ENCODE measurements around the gene GNAQ. TPM values are rescaled to one million over a fixed set of nuclear protein-coding genes. Genes with fewer than 3 reads are reported as not detected.

GNAQ gene
- total and polyA plus RNA-seq, 10 donors: 4.4 to 52.3 (median 31.2) TPM

GRCh38 chr9:77966718-77967117 lies 64.9 kb downstream of the GNAQ start:
- no peak for TF ChIP-seq POLR2A (IDR thresholded peaks at IDR 0.05)
- no peak for TF ChIP-seq POLR2AphosphoS5 (IDR thresholded peaks at IDR 0.05)
- TF ChIP-seq, protein P1, sequence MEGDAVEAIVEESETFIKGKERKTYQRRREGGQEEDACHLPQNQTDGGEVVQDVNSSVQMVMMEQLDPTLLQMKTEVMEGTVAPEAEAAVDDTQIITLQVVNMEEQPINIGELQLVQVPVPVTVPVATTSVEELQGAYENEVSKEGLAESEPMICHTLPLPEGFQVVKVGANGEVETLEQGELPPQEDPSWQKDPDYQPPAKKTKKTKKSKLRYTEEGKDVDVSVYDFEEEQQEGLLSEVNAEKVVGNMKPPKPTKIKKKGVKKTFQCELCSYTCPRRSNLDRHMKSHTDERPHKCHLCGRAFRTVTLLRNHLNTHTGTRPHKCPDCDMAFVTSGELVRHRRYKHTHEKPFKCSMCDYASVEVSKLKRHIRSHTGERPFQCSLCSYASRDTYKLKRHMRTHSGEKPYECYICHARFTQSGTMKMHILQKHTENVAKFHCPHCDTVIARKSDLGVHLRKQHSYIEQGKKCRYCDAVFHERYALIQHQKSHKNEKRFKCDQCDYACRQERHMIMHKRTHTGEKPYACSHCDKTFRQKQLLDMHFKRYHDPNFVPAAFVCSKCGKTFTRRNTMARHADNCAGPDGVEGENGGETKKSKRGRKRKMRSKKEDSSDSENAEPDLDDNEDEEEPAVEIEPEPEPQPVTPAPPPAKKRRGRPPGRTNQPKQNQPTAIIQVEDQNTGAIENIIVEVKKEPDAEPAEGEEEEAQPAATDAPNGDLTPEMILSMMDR (IDR thresholded peaks at IDR 0.05 in 8 of 11, conservative IDR thresholded peaks at IDR 0.05 in 3 of 11): no peak
- Histone ChIP-seq H3K36me3 (peaks cover 0 to 11% (median 0%) of the 10 kb centered on the region in 6 donors), H3K27ac (no peak overlapping the region), H3K4me1 (peaks cover 0 to 8% (median 3%) of the 10 kb centered on the region in 6 donors), H3K9me3 (no peaks in the 10 kb centered on the region), H3K27me3 (replicated peaks in 1 of 7) (no peaks in the 10 kb centered on the region), H3K4me3 (no peak overlapping the region)
- DNase-seq: no peak
- intact Hi-C loops (cut with DNase I; ENCODE audit: low total_unique reads): no loop called here
- WGBS, 5 donors: 89 to 96% (median 90%) methylated on average over 8 of the region's 8 CpGs

GRCh38 chr9:77965445-77966123 lies 66.0 kb downstream of the GNAQ start:
- Histone ChIP-seq H3K27me3 (replicated peaks in 1 of 7) (no peaks in the 10 kb centered on the region), H3K4me1 (peaks cover 0 to 19% (median 8%) of the 10 kb centered on the region in 6 donors), H3K9me3 (no peaks in the 10 kb centered on the region), H3K36me3 (peaks cover 0 to 11% (median 0%) of the 10 kb centered on the region in 6 donors), H3K4me3 (no peak overlapping the region), H3K27ac (no peak overlapping the region)
- DNase-seq: no peak
- WGBS, 5 donors: 77 to 89% (median 79%) methylated on average over 6 of the region's 6 CpGs
- TF ChIP-seq POLR2A (IDR thresholded peaks at IDR 0.05) (no peak), POLR2AphosphoS5 (IDR thresholded peaks at IDR 0.05) (no peak)
- TF ChIP-seq, protein P1 (IDR thresholded peaks at IDR 0.05 in 8 of 11, conservative IDR thresholded peaks at IDR 0.05 in 3 of 11): no peak
- intact Hi-C loops (cut with DNase I; ENCODE audit: low total_unique reads): no loop called here

DNA sequence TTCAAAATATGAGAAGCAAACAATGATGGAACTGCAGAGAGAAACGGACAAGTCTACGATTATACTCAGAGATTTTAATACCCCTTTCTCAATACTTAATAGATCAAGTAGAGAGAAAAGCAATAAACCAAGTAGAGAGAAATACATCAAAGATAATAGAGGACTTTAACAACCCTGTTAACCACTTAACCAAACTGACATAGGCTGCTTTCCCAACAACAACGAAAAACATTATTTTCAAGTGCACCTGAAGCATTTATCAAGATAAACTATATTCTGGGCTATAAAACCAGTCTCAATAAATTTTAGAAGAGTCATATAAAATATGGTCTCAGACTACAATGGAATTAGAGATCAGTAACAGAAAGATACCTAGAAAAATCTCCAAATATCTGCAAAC lies 67.4 kb downstream of the GNAQ start:
- TF ChIP-seq, protein P1 (IDR thresholded peaks at IDR 0.05 in 8 of 11, conservative IDR thresholded peaks at IDR 0.05 in 3 of 11): no peak
- no peak for TF ChIP-seq POLR2AphosphoS5 (IDR thresholded peaks at IDR 0.05)
- TF ChIP-seq POLR2A (IDR thresholded peaks at IDR 0.05): no peak
- Histone ChIP-seq H3K27ac (no peak overlapping the region), H3K36me3 (peaks cover 0 to 11% (median 0%) of the 10 kb centered on the region in 6 donors), H3K9me3 (no peaks in the 10 kb centered on the region), H3K27me3 (replicated peaks in 1 of 7) (no peaks in the 10 kb centered on the region), H3K4me1 (peaks cover 0 to 26% (median 9%) of the 10 kb centered on the region in 6 donors), H3K4me3 (no peak overlapping the region)
- 51 to 85% (median 82%) methylated on average over 3 of the region's 3 CpGs for WGBS, 5 donors
- intact Hi-C loops (cut with DNase I; ENCODE audit: low total_unique reads): no loop called here
- DNase-seq: no peak

DNA sequence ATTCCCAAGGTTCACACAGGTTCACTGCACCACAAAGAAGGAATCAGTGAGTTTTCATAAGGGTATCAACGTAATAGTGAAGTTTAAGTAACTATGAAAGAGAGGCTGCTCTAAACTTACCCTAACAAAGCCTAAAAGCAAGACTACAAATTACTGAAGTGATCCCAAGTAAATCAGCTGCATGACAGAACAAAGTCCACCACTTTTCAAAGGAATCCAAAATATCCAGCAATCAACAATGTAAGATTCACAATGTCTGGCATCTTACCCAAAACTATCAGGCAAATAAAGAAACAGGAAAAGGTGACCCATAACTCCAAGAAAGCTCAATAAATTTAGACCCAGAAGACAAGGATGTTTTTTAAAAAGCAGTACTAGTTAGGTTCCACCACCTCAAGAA lies 70.1 kb downstream of the GNAQ start:
- Histone ChIP-seq H3K9me3 (no peaks in the 10 kb centered on the region), H3K27me3 (replicated peaks in 1 of 7) (no peaks in the 10 kb centered on the region), H3K4me1 (peaks cover 0 to 46% (median 12%) of the 10 kb centered on the region in 6 donors), H3K27ac (peak overlapping the region in 1 of 8 donors; percentile 17), H3K36me3 (no peaks in the 10 kb centered on the region), H3K4me3 (no peak overlapping the region)
- WGBS, 5 donors: 55 to 90% (median 75%) methylated on average over 1 of the region's 1 CpG
- intact Hi-C loops (cut with DNase I; ENCODE audit: low total_unique reads): no loop called here
- TF ChIP-seq POLR2AphosphoS5 (IDR thresholded peaks at IDR 0.05) (no peak), POLR2A (IDR thresholded peaks at IDR 0.05) (no peak)
- TF ChIP-seq, protein P1 (IDR thresholded peaks at IDR 0.05 in 8 of 11, conservative IDR thresholded peaks at IDR 0.05 in 3 of 11): no peak
- DNase-seq: no peak
